Neutrophil (primary cell): Measurements from ENCODE around the gene AGXT.

Experiments
- H3K27ac ChIP-seq: fragments of 200-600 bp; sonication (generic); 2 replicates; pipeline ENCODE4 v1.5.1; 2016; ENCODE audit warnings: mild to moderate bottlenecking, moderate library complexity
- H3K27me3 ChIP-seq: fragments of 200-600 bp; sonication (generic); 2 replicates; pipeline ENCODE4 v1.6.0; 2016; ENCODE audit warnings: mild to moderate bottlenecking
- H3K36me3 ChIP-seq: fragments of 200-600 bp; sonication (generic); 2 replicates; pipeline ENCODE4 v1.5.1; 2017
- H3K4me1 ChIP-seq, 2 experiments: fragments of 200-600 bp in 1 of 2; sonication (generic) in 1 of 2; 1 replicate in 1 of 2; 2 replicates in 1 of 2; pipeline versions ENCODE4 v1.5.1 to v1.6.1; 2013 to 2016; ENCODE audit warnings: low read depth in 1 of 2, low read length in 1 of 2, mild to moderate bottlenecking in 1 of 2, moderate library complexity in 1 of 2; ENCODE audit not compliant: control insufficient read depth in 1 of 2, insufficient read depth in 1 of 2
- H3K4me3 ChIP-seq, 2 experiments: fragments of 200-600 bp in 1 of 2; sonication (generic) in 1 of 2; 1 replicate in 1 of 2; 2 replicates in 1 of 2; pipeline ENCODE4 v1.5.1; 2013 to 2016; ENCODE audit warnings: low read depth in 1 of 2, low read length in 1 of 2, mild to moderate bottlenecking in 1 of 2, moderate library complexity in 1 of 2
- H3K9me3 ChIP-seq: fragments of 200-600 bp; sonication (generic); 2 replicates; pipeline ENCODE4 v1.5.1; 2016
- CTCF ChIP-seq: fragments of 200-600 bp; sonication (generic); IDR thresholded peaks from 2 replicates; pipeline ENCODE4 v1.5.1; 2016; ENCODE audit warnings: antibody characterized with exemption

The AGXT gene

DNA sequence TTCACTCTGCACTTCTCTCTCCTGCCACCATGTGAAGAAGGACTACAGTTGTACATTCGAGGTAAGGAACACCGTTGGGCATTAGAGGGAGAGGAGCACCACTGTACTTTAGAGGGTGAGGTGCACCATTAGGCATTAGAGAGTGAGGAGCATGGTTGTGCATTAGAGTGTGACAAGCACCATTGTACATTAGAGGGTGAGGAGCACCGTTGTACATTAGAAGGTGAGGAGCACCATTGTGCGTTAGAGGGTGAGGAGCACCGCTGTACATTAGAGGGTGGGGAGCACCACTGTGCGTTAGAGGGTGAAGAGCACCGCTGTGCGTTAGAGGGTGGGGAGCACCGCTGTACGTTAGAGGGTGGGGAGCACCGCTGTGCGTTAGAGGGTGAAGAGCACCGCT lies 20.8 kb upstream of the AGXT start:
- no peaks in the 10 kb centered on the region for H3K9me3 ChIP-seq
- H3K4me1 ChIP-seq, result no peaks in the 10 kb centered on the region
- TF ChIP-seq CTCF, result no peak
- H3K36me3 ChIP-seq, result no peaks in the 10 kb centered on the region
- H3K27ac ChIP-seq, result no peak overlapping the region
- no peak overlapping the region for H3K4me3 ChIP-seq
- H3K27me3 ChIP-seq, result peaks cover 22% of the 10 kb centered on the region

DNA sequence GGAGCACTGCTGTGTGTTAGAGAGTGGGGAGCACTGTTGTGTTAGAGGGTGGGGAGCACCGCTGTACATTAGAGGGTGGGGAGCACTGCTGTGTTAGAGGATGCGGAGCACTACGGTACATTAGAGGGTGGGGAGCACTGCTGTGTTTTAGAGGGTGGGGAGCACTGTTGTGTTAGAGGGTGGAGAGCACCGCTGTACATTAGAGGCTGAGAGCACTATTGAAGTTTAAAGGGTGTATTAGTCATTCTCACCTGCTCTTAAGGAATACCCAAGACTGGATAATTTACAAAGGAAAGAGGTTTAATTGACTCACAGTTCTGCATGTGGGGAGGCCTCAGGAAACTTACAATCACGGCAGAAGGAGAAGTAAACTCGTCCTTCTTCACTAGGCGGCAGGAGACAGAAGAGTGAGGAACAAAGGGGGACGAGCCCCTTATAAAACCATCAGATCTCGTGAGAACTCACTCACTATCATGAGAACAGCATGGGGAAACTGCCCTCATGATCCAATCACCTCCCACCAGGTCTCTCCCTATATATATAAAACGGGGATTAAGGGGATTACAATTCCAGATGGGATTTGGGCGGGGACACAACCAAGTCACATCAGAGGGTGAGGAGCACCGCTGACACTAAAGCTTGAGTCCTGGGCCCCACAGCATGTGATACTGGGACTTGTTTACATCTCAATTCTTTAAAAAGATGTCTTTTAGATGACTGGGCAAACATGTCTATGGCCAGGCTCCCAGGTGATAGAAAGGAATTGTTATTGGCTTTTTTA lies 19.5 kb upstream of the AGXT start:
- Histone ChIP-seq H3K27ac (no peak overlapping the region), H3K9me3 (no peaks in the 10 kb centered on the region), H3K4me1 (no peaks in the 10 kb centered on the region), H3K36me3 (no peaks in the 10 kb centered on the region), H3K27me3 (peaks cover 15% of the 10 kb centered on the region), H3K4me3 (no peak overlapping the region)
- TF ChIP-seq CTCF, result no peak

DNA sequence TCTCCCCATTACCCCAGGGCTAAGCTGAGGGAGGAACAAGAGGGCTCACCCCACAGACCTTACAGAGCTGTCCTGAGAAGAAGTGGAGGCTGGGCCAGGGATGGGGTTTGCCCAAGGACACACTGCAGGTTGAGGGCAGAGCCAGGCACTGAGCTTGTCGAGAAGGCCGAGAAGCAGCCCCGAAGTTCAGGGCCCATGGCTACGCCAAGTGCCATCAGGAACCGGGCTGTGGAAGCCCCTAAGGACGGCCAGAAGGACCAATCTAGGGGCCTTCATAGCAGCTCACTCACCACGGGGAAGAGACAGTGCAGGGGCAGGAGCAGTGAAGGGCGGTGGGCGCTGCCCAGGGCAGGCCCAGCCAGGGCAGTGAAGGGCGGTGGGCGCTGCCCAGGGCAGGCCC lies 18.6 kb upstream of the AGXT start:
- H3K9me3 ChIP-seq, result no peaks in the 10 kb centered on the region
- no peak overlapping the region for H3K27ac ChIP-seq
- H3K36me3 ChIP-seq, result no peaks in the 10 kb centered on the region
- H3K4me3 ChIP-seq, result no peak overlapping the region
- peaks cover 7% of the 10 kb centered on the region for H3K27me3 ChIP-seq
- TF ChIP-seq CTCF, result no peak
- no peaks in the 10 kb centered on the region for H3K4me1 ChIP-seq

GRCh38 chr2:240850756-240851077 lies 17.9 kb upstream of the AGXT start:
- Histone ChIP-seq H3K36me3 (no peaks in the 10 kb centered on the region), H3K4me3 (no peak overlapping the region), H3K9me3 (no peaks in the 10 kb centered on the region), H3K27me3 (peaks cover 4% of the 10 kb centered on the region), H3K27ac (no peak overlapping the region), H3K4me1 (no peaks in the 10 kb centered on the region)
- no peak for TF ChIP-seq CTCF

GRCh38 chr2:240851078-240851991 lies 17.3 kb upstream of the AGXT start:
- TF ChIP-seq CTCF, result peak; percentile 47
- Histone ChIP-seq H3K4me3 (no peak overlapping the region), H3K4me1 (no peaks in the 10 kb centered on the region), H3K27ac (no peak overlapping the region), H3K27me3 (no peaks in the 10 kb centered on the region), H3K36me3 (no peaks in the 10 kb centered on the region), H3K9me3 (no peaks in the 10 kb centered on the region)
